Subcutaneous adipose tissue (tissue), 4 donors: ENCODE data around the gene PAX3. TPM values are rescaled to one million over a fixed set of nuclear protein-coding genes. Genes with fewer than 3 reads are reported as not detected.

Experiments
- total RNA-seq, 4 donors: library from RNA; depleted of rRNA; stranded (reverse); fragments of >200 nt; gene quantifications; one replicate each; pipeline ENCODE4 v1.1.0, GENCODE V29; 2016
- TF ChIP-seq, protein P1 (sequence below): fragments of 450-650 bp; IDR thresholded peaks from one replicate; pipeline ENCODE4 v1.5.1; 2016; ENCODE audit warnings: low read depth, mild to moderate bottlenecking, control low read depth, antibody characterized with exemption, moderate library complexity

Gene PAX3
- total RNA-seq, 4 donors from 2014 or later = 0.51 TPM; not detected in 3

DNA sequence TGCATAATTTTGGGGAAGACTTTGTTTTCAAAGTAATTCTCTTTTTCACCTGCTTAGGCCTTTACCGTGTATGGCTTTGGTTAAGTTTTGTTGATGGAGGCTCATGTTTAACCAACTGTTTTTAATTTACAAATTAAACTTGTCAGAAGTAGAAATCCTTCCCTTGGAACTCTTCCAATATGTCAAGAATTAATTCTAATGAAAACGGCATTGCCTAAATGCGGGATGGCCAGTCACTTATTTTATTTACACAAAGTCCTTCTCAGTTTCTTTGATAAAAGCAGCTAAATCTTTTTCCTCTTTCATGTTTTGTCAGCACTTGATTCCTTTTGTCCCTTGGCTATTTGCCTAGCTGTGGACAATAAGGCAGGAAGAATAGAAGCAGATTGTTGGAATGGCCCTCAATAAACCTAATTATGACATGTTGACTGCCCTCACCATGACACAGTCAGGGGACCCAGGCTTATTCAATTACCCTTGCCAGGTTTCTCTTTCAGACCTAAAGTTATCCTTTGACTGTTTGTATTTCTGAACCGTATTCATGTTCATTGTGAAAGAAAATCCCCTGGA, 26.3 kb downstream of the PAX3 start:
- TF ChIP-seq, protein P1, sequence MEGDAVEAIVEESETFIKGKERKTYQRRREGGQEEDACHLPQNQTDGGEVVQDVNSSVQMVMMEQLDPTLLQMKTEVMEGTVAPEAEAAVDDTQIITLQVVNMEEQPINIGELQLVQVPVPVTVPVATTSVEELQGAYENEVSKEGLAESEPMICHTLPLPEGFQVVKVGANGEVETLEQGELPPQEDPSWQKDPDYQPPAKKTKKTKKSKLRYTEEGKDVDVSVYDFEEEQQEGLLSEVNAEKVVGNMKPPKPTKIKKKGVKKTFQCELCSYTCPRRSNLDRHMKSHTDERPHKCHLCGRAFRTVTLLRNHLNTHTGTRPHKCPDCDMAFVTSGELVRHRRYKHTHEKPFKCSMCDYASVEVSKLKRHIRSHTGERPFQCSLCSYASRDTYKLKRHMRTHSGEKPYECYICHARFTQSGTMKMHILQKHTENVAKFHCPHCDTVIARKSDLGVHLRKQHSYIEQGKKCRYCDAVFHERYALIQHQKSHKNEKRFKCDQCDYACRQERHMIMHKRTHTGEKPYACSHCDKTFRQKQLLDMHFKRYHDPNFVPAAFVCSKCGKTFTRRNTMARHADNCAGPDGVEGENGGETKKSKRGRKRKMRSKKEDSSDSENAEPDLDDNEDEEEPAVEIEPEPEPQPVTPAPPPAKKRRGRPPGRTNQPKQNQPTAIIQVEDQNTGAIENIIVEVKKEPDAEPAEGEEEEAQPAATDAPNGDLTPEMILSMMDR = no peak

DNA sequence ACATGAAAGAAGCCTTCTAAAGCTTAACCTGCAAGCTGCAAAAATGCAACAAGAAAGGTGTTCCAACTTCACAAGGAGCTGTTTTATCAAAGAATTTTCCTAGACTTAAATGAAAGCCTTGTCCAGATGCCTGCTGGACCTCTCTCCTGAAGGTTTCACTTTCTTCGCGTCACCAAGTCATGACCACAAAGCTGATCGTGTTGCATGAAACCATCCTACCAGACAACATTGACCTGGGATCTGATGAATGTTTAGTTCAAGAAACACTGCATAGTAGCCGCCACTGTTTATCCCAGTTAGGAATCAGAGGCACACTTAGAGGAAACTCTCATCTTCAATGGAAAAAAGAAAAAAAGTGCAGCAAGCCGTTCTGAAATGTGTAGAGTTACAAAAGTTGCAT, 26.9 kb downstream of the PAX3 start:
- TF ChIP-seq, protein P1 = no peak

DNA sequence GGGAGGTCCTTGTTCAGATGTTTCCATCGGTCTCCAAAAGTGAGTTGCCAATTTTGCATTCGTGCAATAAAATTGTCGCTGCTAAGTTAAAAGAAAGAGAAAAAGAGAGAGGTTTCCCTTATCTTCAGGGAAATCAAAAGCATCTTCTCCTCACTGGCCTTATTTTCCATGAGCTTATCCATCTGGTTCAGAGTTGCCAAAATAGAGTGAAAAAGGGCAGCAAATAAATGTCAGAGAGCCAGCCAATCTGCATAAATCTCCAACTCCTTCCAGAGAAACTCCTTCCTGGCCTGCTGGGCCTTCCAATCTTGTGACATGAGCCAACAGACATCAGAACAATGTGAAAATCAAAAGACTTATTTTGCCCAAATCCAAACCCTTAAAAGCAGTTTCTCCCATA, 28.4 kb downstream of the PAX3 start:
- TF ChIP-seq, protein P1 = no peak

DNA sequence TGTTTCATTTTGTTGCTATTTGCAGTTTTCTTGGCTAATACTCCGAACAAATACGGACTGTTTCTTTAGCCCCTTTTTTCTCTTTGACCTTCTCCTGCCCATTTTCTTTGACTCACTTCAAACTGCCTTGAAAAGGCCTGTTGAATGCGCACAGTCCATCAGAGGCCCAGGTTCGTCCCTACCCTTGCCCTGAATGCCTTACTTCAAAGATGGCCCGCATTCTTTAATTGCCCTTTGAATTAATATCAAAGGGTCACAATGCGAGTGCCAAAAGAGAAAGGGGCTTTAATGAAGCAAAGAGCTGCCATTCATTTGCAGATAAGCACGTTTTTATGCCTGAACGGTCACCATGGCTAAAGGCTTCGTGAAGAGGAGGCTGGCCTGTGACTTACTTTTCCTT, 29.7 kb downstream of the PAX3 start:
- TF ChIP-seq, protein P1 = no peak

DNA sequence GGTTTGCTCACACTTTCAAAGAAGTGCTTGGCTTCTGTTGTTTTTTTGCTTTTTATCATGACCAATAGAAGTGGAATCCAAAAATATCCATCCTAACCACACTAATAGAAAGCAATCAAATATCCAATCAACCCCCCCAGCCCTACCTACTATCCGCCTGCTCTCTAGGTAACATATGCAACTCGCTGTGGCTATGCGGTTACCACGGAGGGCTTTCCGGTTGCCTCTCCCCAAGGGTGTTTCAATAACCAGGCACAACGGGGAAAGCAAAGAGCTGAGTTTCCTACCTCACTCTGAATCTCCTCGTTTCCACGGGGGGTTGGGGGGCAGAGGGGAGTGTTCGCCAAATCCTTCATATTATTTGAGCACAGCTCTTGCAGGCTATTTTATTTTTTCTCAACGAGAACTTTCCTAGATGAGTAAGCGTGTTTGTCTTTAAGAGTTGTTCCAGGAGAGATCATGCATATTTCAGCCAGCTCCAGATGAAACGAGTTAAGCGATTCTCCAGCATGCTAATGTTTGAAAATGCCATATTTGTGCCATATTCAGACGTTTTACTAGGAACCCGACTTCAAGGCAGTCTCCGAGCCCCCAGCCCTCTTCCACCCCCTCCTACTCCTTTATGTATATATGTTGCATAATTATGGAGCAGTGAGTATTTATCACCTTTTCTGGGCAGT, 30.3 kb downstream of the PAX3 start:
- TF ChIP-seq, protein P1 = no peak

DNA sequence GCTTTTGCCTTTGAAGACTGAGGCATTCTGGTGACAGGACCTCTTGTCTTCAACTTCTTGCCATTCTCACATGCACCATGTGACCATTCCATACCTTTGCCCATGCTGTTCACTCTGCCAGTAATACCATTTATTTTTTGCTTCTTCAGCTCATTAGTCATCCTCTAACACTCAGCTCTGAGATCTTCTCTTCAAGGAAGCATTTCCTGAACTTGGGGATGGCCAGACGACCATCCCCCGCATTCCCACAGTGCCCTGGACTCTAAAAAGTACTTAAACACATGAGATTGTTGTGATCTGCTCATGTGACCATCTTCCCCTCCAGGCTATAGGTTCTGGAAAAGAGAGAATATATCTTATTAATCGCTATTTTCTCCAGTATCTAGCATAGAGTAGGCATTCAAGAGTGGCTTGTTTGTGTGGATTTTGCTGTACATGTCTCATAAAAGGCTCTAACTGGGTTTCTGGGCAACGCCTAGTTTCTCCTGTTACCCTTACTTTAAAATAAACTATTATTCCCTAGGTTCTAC, 33.9 kb downstream of the PAX3 start:
- TF ChIP-seq, protein P1 = no peak

DNA sequence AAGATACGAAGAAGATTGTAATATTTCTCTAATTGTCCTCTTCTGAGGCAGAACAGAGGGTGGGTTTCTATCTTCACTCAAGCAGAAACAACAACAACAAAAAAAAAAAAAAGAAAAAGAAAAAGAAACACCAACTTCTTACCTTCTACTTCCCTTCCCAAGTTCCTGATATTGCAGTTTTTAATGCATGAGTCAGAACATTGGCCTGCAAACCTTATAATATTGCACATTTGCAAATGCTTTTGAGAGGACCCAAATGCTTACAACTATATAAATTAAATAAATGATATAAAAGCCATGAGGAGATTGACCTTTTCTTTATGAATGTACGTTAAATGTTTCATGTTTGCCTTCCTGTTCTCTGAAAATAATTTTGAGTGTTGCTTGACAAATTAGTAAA, 37.3 kb downstream of the PAX3 start:
- TF ChIP-seq, protein P1 = no peak
